Hypothalamus (tissue), 51 donors: ENCODE data around the gene CDH13.

ENCODE experiments used
- DNase-seq, 51 donors: peaks; one replicate each; lab custom pipeline; 2025; lab: John Stamatoyannopoulos, UW

CDH13 gene

DNA sequence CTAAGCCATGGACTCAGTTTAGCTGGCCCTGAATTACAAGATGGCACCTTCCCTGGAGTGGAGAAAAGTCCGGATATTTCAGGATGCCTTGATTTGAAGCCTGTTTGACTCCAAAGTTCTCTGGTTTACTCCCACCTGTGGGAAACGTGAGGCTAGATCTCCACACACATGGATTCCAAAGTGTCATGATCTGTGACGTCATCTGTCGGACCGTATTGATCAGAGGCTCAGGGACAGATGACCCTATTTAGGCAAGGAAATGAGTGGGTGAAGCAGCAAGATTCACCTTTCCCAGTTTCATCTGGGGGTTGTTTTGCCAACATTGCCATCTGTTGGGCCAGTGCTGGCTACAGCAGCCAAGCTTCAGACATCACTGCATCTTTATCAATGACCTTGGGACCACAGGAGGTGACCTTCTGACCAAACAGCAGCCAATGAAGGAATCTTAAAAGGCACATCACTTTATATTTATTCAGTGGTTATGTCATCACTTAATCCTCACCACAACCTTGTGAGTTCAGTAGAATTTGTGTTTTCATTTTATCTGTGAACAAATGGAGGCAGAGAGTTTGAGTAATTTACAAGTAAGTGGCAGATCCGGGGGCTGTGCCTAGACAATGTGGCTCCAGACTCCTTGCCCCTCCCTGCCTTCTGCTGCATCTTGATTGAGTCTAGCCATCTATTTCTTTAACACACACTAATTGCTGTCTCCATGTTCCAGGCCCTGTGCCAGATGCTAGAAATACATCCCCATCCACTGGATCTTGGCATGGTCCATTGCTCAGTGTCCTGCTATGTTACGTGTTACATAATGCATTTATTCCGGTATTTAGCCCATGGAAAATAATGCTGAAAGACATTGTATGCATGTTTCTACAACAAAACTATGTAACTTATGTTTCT, 1.5 kb upstream of the CDH13 start:
- DNase-seq, result no peak

DNA sequence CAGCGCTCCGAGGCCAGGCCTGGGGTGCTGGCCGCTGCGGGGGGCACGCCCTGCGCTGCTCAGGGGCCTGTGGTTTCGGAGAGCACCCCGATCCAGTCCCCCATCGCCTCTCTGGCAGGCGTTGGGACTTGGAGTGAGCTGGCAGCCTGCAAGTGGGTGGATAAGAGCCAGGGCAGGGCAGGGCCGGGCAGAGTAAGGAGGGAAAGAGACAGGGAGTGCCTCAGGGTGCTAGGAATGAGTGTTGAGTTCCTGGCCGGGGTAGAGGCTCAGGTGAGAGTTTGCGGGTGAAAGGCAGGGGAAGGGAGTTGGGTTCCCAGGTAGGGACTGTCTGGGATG, 1.3 kb downstream of the CDH13 start:
- peak in 1 of 51 donors; percentile 20 for DNase-seq

DNA sequence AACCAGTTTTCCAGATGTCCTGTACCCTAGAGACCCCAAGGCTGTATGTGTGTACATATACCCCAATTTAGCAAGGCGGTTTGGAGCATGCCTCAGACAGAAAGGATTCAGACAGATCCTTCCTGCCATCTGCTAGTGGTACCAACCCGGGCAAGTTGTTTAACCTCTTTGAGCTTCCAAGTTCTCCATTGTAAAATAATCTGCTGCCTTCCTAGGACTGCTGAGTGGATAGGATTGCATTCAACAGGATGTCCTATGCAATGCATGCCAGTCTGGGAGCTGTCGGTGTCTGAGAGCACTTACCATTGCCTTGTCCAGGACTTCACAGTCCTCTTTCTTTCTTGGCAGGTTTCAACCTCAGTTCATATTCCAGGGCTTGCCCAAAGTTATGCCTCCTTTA, 1.9 kb downstream of the CDH13 start:
- DNase-seq, result no peak

DNA sequence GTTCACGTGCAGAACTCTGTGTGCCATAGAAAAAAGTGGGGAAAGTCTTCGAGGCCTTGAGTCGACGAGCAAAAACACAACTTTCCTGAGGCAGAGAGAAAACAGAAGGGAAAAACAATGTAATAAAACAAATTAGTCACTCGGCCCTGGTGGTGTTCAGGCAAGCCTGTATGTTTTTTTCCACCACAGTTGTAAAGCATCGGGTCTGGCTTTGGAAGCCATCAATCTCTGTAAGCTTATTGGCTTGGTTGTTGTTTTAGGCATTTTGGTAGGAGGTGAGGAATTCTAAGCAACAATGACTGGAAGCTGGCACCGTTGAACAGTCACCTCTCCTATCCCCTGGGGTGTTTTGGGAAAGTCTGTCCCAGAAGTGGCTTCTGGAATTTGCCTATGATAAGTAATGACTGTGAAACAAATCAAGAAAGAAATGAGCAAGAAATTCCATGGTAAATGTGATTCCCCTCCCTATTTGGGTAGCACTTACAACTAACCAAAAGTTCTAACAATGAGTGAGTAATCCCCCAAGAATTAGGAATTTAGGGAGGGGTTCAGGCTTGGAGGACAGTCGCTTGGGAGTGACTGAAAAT, 2.8 kb downstream of the CDH13 start:
- DNase-seq, result no peak

DNA sequence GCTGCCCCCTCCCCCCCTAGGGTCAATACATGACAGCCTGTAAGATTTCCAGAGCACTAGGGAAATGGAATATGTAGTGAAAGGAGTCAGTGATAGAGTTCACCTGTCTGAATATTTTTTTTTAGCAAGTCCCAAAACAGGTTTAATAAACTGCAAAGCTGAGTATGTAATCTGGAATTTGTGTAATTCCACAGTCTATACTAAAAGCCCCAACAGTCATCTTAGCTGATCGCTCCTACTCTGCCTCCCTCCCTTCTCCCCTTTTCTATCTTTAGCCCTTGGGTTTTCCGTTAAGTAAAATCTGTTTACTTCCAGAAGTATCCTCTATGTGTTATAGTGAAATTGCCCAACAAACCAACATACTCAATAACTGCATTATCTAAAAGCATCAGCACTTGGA, 3.5 kb downstream of the CDH13 start:
- no peak for DNase-seq

DNA sequence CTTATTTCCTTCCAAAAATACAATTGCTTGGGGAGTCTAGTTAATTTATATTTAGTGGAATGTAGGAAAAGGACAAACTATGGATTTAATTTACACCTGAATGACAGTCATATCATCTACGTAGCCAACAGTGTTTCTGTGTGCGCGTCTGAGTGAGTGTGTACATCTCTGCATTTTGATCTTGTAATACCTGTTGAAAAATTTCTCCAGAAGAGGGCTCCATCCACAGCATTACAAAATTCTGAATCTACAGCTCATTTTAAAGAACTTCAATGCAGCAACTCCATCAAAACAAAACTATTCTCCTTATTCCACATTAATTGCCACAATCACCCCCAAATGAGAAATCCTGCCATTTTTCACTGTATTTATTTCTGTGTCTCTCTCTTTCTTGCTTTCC, 3.9 kb downstream of the CDH13 start:
- DNase-seq, result peak in 1 of 51 donors; percentile 40

DNA sequence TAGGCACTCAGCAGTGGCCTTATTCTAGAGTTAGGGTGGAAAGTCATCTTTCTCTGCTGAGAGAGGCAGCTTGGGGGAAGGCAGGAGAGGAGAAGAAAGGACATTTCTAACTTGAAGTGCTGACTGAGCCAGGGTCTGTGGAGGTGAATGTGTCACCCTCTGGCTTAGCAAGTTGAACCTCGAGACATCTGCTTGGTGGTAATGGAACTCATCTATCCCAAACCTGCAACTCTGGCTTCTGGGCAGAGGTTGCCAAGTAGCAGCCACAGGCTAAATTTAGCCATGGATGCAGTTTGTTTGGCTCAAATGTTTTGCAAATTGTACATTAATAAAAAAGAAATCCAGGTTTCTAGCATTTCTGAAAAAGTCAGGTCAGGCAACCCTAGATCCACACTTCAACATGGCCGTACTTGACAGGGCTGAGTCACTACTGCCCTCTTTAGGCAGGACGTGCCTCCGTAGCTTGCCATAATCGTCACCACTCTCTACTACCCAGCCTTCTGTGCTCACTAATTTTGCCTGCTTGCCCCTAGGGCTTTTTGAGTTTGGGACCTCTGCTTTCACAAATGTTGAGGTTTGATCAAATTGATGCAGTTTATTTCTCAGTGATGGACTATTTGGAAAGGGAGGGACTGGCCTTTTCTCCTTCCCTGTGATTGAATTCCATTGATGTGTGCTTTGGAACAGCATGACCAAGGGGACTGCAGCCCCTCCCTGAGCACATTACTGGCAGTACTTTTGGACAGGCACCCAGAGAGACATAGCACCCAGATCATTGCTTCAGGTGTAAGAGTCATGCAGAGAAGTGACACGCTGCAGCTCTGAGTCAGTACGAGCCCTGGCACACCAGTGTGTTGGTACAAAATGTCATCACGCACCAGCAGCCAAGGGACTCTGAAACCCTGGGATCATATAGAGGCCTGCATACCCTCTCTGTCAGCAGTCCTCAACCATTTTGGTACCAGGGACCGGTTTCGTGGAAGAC, 5.2 kb downstream of the CDH13 start:
- DNase-seq, result no peak

DNA sequence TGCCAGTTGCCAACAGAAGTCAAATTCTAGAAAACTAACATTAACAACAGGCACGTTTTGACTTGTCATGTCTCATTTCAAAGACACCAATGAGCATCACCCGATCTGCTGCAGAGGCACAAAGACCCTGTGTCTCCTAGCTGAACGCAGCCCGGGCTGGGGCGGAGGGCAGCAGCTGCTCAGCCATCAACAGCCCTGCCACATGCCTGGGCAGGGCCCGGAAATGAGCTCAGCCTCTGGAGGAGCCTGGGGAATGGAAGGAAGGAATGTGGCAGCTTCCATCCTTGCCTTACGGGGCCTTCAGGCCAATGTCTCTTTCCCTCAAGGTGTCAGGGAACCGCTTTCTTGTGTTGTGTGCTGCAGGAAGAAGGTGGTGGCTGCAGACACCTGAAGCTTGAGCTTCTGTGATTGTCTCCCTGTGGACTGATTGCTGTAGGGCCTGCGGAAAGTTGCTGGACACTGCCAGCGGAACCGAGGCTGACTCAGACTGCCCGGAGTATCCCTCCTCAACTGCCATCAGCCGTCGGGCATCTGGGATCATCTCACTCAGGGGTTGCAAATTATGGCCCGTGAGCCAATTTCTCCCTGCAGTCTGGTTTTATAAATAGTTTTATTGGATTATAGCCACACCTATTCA, 7.3 kb downstream of the CDH13 start:
- DNase-seq, result peak in 36 of 51 donors; percentile 4 to 83 (median 49)

DNA sequence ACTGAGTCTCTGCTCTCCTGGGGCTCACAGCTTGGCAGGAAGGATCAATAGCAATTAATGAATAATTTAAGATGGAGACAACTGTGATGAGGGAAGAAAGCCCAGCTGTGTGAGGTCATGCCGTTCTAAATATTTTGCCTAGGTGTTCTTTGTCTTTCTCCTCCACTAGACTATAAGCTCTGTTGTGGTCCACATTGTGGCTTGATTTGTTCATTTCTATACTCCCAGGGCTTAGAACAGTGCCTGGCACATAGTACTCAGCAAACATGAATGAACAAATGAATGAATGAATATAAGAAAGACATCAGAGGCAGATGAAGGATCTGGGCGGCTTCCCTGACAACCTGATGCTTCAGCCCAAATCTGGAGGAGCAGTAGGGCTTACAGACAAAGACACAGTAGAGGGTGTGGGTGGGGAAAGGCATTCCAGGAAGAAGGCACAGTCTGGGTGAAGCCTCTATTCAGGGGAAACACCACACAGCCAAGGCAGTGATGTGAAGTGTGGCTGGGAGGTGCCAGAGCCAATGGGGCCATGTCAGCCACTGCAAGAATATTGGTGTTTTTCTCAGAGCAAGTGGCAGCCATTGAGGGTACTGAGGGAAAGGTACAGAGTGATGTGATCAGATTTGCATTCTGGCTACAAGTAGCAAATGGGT, 8.3 kb downstream of the CDH13 start:
- DNase-seq, result no peak

DNA sequence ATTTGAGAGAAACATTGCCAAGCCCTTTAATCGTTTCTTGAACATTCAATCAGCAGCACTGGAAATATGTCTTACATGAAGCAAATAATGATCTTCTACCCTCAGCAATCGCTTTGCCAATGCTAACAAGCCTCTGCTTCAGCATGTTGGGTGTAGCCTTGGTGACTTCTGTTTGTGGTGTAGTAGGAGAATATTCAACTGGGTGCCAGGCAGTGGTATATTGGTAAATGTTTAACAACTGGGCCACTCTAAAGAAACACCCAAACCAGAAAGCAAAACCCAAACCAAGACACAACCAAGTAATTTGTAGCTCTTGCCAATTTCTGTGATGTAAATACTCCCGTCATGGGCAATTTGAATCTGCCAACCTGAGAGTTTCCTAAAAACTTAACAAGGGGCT, 9.7 kb downstream of the CDH13 start:
- DNase-seq, result no peak

DNA sequence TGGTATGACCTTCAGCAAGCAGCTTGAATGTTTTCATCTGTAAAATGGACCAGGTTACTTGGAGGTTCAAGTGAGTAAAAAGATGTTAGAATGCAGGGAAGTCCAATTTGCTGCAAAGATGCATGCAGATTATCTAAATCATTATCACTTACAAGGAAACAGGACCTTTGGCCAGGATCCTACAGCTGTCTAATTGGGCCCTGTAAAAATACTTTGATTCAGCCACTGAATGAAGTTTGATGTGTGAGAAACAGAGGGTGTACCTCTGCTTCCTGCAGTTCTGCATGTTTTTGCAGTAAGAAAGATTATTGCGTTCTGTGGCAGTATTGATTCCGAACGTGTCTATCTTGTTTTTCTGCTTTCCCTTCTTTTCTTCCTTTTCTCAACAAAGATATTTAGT, 10.2 kb downstream of the CDH13 start:
- no peak for DNase-seq

DNA sequence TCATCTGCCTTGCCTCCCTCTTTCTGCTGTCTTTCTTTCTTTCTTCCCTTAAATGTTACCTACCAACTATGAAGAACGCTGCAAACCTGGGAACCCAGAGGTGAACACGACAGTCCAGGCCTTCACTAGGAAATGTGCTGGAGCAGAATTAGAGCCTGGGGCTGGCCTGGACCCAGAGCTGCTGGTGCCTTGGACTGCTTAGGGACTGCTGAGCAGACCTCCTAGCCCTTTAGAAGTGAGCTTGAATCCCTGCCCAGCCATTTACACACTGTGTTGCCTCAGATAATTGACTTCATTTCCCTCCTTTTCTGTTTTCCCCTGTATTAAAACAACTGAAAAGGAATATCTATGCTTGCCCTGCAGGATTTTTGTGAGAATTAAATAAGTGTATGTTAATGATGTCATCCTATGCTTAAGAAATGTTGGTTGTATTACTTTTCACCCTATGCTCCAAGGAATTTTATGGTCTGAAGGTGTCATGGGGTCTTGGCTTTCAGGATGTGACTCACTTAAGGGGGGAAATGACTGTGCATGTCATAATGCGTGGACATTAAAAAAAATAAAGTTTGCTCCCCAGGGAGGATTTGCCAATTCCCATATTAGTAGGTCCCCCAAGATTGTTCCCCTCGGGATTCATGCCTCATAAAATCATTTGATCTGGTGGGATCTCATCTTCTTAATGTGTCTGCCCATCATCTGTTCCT, 11.5 kb downstream of the CDH13 start:
- no peak for DNase-seq

DNA sequence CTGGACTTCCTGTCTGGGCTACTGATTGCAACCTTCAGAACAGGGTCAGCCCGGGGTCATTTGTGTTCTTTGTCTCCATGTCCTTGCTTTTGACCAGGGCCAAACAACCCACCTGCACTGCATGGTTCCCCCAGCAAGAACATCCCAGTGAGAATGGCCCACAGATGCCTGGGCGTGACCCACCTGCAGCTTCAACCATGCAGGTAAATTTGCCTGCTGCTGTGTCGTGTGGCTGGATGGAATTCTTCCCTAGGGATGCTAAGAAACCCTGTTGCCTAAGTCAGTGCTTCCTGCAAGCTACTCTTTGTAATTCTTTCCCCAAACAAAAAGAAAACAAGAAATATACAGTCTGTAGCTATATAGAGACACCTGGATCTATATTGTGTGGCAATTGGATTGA, 12.5 kb downstream of the CDH13 start:
- no peak for DNase-seq

DNA sequence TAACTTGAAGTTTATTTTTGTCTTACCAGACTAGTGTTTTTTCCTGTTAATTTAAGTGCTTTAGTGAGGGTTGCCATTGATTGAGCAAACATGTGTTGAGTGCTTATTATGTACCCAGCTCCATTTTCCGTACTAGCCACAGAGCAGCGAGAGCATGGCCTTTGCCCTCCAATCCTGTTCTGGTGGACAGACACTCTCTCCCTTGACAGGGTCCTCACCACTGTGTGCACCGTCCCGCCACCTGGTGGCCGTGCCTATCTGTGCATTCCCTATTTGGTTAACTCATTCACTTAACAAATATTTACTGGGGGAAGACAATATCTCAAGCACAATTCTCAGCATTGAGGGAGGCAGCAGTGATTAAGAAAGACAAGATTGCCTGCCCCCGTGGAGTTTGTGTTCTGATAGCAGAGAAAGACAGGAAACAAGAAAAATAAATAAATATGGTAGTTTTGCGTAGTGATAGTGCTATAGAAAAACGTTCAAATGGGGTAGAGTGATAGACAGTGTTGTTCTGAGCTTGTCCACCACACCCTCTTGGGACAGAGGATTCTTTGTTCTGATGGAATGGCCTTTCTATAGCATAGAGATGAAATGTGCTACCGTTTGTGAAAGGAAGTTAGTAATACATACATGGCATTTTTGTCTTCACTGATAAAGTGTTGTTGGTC, 13.0 kb downstream of the CDH13 start:
- DNase-seq, result peak in 21 of 51 donors; percentile 1 to 55 (median 23)

DNA sequence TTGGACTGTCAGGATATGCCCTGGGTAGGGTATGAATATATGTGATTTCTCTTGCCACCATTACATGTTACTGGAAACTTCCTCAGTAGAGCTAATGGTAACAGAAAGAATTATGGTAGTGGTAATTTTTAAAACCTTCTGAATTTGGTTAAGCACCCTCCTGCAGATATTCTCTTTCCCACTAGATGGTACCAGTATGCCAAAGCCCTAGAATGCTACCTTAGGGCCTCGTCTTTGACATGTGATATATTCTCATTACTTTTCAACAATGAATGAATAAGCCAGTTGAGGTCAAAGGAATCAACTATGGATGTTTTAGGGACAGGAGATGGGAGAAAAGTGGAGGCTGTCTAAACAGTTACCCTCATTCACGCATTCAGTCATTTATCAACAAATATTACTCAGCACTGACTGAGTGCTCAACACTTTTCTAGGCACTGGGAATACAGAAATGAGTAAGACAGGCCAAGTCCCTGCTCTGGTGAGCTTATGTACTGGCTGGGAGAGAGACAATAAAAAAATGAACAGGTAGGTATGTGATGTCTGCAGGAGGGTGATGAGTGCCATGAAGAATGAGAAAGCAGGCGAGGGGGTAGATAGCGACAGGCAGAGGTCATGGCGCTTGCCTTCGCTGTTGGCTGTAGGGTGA, 14.7 kb downstream of the CDH13 start:
- no peak for DNase-seq

DNA sequence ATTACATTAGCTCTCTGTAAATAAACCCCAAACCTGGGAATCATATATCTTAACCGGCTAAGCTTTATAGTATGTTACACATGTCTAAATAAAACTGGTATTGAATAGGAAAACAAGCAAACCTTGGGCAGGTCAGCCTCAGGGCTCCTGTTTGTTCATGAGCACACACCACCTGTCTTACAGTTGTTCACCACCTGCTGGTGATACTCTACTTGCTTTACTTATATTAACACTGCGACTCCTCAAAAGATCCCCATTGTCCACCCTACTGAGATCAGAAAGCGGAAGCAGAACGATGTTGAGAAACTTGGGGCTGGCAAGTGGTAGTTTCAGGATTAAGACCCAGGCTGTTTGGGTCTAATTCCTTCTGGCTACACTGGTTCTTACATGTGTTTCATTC, 16.4 kb downstream of the CDH13 start:
- no peak for DNase-seq

DNA sequence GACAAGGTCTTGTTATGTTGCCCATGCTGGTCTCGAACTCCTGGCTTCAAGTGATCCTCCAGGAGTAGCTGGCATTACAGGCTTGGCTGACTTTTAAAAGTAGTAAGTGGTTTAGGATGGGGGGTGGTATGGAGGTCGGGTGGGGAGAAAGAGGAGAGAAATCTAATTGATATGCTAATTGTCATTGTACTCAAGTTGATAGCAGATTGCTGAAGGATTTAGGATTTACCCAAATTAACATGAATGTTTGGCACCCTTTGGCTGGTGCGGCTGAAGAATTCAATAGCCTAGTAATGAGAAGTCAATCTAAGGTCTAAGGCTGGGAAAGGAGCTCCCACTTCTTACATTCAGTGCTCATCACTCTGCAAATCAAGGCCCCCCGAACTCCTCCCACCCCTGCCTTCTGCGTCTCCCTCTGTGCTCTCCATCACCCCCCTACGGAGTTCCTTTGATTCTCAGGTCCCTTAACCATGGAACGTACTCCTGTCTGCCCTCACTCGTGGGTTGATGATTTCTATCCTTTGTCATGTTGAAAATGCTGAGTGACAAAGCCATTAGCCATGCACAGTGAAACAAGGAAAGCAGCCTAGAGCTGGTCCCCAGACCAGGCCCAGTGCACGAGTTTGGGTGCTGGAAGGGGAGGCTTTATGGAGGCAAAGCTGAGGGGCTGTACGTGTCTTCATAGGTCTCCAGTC, 17.3 kb downstream of the CDH13 start:
- no peak for DNase-seq

DNA sequence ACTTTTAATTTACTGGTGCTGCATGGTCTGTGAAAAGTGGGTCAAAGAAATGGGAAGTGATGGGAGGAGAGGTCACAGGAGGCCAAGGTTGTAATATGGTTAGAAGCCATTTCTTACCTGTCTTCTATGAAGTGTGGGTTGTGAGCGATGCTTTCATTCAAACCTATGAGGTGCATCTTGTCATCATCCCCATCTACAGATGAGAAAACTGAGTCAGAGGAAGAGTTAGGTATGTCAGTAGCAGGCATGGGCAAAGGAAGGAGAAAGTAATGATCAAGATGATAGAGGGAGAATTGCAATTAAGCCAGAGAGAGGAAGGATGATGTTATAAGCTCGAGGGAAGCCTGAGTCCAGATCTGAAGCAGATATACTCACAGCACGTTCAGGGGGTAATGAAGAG, 19.7 kb downstream of the CDH13 start:
- no peak for DNase-seq
